Fibroblast of skin of left biceps (primary cell): ENCODE measurements around the gene RNF121.
A peak's percentile ranks its signal among the peaks of the same experiment; 100 is the strongest.
"Not testable (repeated sequence)": the region's sequence is repeated elsewhere in the genome, so short reads cannot be mapped to it uniquely, and the experiment has no call there.

Experiments
- DNase-seq, 2 experiments: peaks; one replicate each; pipeline ENCODE4 v3.0.0-alpha.2; 2013; ENCODE audit warnings: low read depth in 2 of 2

The RNF121 gene

GRCh38 chr11:71928737-71929443 is at the start of gene RNF121:
Gene RNF121 (plus strand): TSS chr11:71929046. CDS start chr11:71929062, 16 bp downstream.
- DNase-seq = peak; percentile 81 to 85

GRCh38 chr11:71885806-71886205 is 43.0 kb upstream of the RNF121 start:
- DNase-seq = not testable (repeated sequence)

GRCh38 chr11:71888335-71889010 is 40.4 kb upstream of the RNF121 start:
- not testable (repeated sequence) for DNase-seq

- DNase-seq = not testable (repeated sequence)
Observed at GRCh38 chr11:71889181-71889872, 39.5 kb upstream of the RNF121 start.

GRCh38 chr11:71895961-71896360 is 32.9 kb upstream of the RNF121 start:
- DNase-seq = no peak

GRCh38 chr11:71901137-71901536 is 27.7 kb upstream of the RNF121 start:
- peak; percentile 61 to 70 for DNase-seq

- no peak for DNase-seq
Observed at GRCh38 chr11:71908218-71908617, 20.6 kb upstream of the RNF121 start.

GRCh38 chr11:71910775-71911174 is 18.1 kb upstream of the RNF121 start:
- DNase-seq = not testable (repeated sequence)

GRCh38 chr11:71911321-71911985 is 17.4 kb upstream of the RNF121 start:
- not testable (repeated sequence) for DNase-seq

GRCh38 chr11:71911986-71912340 is 16.9 kb upstream of the RNF121 start:
- not testable (repeated sequence) for DNase-seq

GRCh38 chr11:71913756-71914526 is 14.9 kb upstream of the RNF121 start:
- peak; percentile 88 to 90 for DNase-seq

GRCh38 chr11:71914617-71915189 is 14.1 kb upstream of the RNF121 start:
- DNase-seq = no peak

- DNase-seq = no peak
Observed at GRCh38 chr11:71917646-71918140, 11.2 kb upstream of the RNF121 start.

GRCh38 chr11:71927820-71928736 is 768 bp upstream of the RNF121 start, which contains the start of gene XNDC1N:
Gene XNDC1N (minus strand): TSS chr11:71928594. CDS start chr11:71923353, 5,241 bp downstream.
- DNase-seq = peak; percentile 61 to 70

- no peak for DNase-seq
Observed at GRCh38 chr11:71929491-71929890, 645 bp downstream of the RNF121 start.

GRCh38 chr11:71930556-71931244 is 1.9 kb downstream of the RNF121 start:
- DNase-seq = no peak

- no peak for DNase-seq
Observed at GRCh38 chr11:71931245-71931602, 2.4 kb downstream of the RNF121 start.

GRCh38 chr11:71933141-71933933 is 4.5 kb downstream of the RNF121 start:
- DNase-seq = no peak
